ENCODE results near the gene PROSER2. TPM values are rescaled to one million over a fixed set of nuclear protein-coding genes. Genes with fewer than 3 reads are reported as not detected.

Gene PROSER2
- total RNA-seq, 1 experiment from 2014 or later, result 10.6 TPM

DNA sequence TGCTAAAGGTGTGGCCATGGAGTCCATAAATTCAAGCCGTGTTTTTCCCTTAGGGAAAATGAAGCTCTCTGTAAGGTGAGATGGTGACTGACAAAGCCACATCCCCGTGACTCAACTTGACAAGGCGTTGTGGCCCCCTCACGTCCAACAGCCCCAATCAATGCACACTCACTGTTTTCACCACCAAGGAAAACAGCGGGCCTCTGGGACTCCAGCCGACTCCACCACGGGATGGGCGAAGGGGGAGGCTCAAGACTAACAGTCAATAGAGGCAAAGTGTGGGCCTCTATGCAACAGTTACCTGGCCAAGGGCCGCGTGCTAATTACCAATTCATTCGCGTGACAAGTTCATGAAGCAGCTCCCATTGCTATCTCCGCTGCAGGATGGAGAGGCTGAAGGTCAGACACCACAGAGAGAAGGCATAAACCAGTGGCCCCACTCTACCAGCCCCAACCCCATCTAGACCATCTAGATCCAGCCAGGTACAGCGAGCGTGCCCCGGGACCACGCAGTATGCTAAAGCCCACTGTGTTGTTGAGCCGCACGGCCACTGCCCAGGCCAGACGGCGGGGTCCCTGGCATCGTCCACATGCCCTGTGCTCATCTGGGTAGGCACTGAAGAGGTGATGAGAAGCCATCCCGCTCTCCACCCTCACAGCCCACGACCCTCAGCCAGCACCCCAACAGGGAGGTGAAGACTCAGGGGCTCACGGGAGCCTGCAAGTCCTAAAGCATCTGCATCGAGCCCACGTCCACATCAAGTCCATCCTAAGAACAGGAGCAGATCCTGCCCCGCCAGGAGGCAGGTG is 76.1 kb downstream of the PROSER2 start:
- no peak overlapping the region for H4K5ac ChIP-seq (ENCODE audit: insufficient read length, low read depth, low read length)
- no peak overlapping the region for H3T11ph ChIP-seq (ENCODE audit: low read length)
- H4K8ac ChIP-seq (replicated peaks; ENCODE audit: insufficient read length, low read depth, low read length), result no peak overlapping the region
- H3K79me2 ChIP-seq (ENCODE audit: insufficient read depth, low read length), result no peaks in the 10 kb centered on the region
- TF ChIP-seq, protein P1, sequence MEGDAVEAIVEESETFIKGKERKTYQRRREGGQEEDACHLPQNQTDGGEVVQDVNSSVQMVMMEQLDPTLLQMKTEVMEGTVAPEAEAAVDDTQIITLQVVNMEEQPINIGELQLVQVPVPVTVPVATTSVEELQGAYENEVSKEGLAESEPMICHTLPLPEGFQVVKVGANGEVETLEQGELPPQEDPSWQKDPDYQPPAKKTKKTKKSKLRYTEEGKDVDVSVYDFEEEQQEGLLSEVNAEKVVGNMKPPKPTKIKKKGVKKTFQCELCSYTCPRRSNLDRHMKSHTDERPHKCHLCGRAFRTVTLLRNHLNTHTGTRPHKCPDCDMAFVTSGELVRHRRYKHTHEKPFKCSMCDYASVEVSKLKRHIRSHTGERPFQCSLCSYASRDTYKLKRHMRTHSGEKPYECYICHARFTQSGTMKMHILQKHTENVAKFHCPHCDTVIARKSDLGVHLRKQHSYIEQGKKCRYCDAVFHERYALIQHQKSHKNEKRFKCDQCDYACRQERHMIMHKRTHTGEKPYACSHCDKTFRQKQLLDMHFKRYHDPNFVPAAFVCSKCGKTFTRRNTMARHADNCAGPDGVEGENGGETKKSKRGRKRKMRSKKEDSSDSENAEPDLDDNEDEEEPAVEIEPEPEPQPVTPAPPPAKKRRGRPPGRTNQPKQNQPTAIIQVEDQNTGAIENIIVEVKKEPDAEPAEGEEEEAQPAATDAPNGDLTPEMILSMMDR (conservative IDR thresholded peaks at IDR 0.05), result no peak
- WGBS (ENCODE audit: extremely low coverage, insufficient read length, low lambda C conversion rate), result no CpG with 5 or more reads among the region's 28 CpGs
- no peak overlapping the region for H2BK20ac ChIP-seq (ENCODE audit: low read depth, low read length, poor library complexity, severe bottlenecking)
- H3K4me2 ChIP-seq (ENCODE audit: insufficient read depth, insufficient read length, low read length), result no peak overlapping the region
- no peak overlapping the region for H3K9ac ChIP-seq (ENCODE audit: extremely low read depth, insufficient read length, low read length)
- H3K14ac ChIP-seq (ENCODE audit: insufficient read depth, low read length), result no peak overlapping the region
- Mint-ChIP-seq H3K9me3 (no peaks in the 10 kb centered on the region), H3K27ac (no peak overlapping the region), H3K36me3 (ENCODE audit: insufficient read depth in 1 of 3, low read depth in 3 of 3) (no peaks in the 10 kb centered on the region), H3K4me3 (no peak overlapping the region), H3K27me3 (ENCODE audit: low read depth) (no peaks in the 10 kb centered on the region), H3K4me1 (peaks cover 11 to 24% of the 10 kb centered on the region in 2 experiments)
- H4K20me1 ChIP-seq (ENCODE audit: control insufficient read depth, insufficient read depth, insufficient read length), result no peaks in the 10 kb centered on the region
- no peak overlapping the region for H2BK15ac ChIP-seq (ENCODE audit: low read depth, low read length)
- no peaks in the 10 kb centered on the region for H3K9me3 ChIP-seq (ENCODE audit: control insufficient read depth, low read depth, low read length)
- no peak overlapping the region for H3K4ac ChIP-seq (ENCODE audit: low read depth, low read length)
- no peak overlapping the region for H3K56ac ChIP-seq (ENCODE audit: insufficient read length, low read depth, low read length)
- no peak overlapping the region for H2BK120ac ChIP-seq (ENCODE audit: low read depth, low read length, poor library complexity, severe bottlenecking)
- H3K23me2 ChIP-seq (ENCODE audit: insufficient read length, low read depth, low read length, poor library complexity, severe bottlenecking), result no peaks in the 10 kb centered on the region
- H3K23ac ChIP-seq (ENCODE audit: insufficient read length, low read depth, low read length), result no peak overlapping the region
- no peak overlapping the region for H3K18ac ChIP-seq (ENCODE audit: insufficient read length, low read depth, low read length)
- H3K27me3 ChIP-seq (ENCODE audit: insufficient read depth, low read length), result no peaks in the 10 kb centered on the region
- peaks cover 8% of the 10 kb centered on the region for H3K4me1 ChIP-seq (ENCODE audit: insufficient read depth, low read length)
- H2BK12ac ChIP-seq (ENCODE audit: insufficient read length, low read depth, low read length), result no peak overlapping the region
- no peaks in the 10 kb centered on the region for H3K79me1 ChIP-seq (ENCODE audit: insufficient read depth, low read depth, low read length, poor library complexity, severe bottlenecking)
- no peak overlapping the region for H2BK5ac ChIP-seq (ENCODE audit: insufficient read length, low read length)
- H3K27ac ChIP-seq (ENCODE audit: insufficient read length, low read depth, low read length), result no peak overlapping the region
- no peak overlapping the region for H2AFZ ChIP-seq (ENCODE audit: low read length)
- H2AK5ac ChIP-seq (ENCODE audit: insufficient read length, low read length), result no peak overlapping the region
- no peak for DNase-seq
- H4K91ac ChIP-seq (ENCODE audit: insufficient read length, low read depth, low read length), result no peak overlapping the region
